Loucy (cell line): ENCODE measurements around the gene PDE9A.

ENCODE experiments used
- EZH2phosphoT487 ChIP-seq: fragments of 200-600 bp; IDR thresholded peaks from 2 replicates; pipeline ENCODE4 v1.6.1; 2018; ENCODE audit warnings: antibody characterized with exemption, mild to moderate bottlenecking, moderate library complexity, borderline replicate concordance
- TF ChIP-seq, protein P1 (sequence below): fragments of 200-600 bp; sonication (generic); conservative IDR thresholded peaks from 2 replicates; pipeline ENCODE4 v1.5.1; 2014; ENCODE audit warnings: mild to moderate bottlenecking, antibody characterized with exemption, low read length

DNA sequence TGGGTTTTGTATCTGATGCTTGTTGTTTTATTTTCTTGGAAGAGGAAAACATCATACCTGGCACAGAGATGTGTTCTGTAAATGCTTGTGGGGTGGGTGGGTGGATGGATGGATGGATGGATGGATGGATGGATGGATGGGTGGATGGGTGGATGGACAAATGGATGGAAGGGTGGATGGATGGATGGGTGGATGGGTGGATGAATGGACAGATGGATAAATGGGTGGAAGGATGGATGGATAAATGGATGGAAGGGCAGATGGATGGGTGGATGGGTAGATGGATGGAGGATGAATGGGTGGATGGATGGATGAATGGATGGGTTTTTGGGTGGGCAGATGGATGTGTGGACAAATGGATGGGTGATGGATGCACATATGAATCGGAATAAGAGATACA lies 111.5 kb downstream of the PDE9A start:
- TF ChIP-seq EZH2phosphoT487 = no peak
- TF ChIP-seq, protein P1, sequence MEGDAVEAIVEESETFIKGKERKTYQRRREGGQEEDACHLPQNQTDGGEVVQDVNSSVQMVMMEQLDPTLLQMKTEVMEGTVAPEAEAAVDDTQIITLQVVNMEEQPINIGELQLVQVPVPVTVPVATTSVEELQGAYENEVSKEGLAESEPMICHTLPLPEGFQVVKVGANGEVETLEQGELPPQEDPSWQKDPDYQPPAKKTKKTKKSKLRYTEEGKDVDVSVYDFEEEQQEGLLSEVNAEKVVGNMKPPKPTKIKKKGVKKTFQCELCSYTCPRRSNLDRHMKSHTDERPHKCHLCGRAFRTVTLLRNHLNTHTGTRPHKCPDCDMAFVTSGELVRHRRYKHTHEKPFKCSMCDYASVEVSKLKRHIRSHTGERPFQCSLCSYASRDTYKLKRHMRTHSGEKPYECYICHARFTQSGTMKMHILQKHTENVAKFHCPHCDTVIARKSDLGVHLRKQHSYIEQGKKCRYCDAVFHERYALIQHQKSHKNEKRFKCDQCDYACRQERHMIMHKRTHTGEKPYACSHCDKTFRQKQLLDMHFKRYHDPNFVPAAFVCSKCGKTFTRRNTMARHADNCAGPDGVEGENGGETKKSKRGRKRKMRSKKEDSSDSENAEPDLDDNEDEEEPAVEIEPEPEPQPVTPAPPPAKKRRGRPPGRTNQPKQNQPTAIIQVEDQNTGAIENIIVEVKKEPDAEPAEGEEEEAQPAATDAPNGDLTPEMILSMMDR = no peak
